ENCODE measurements around the gene NAA10.

The NAA10 gene

GRCh38 chrX:153885968-153886903 is 48.6 kb downstream of the NAA10 start, which contains the start of gene L1CAM:
Gene L1CAM (minus strand): TSS chrX:153886173. CDS start chrX:153875836, 10,337 bp downstream.
- no peak for DNase-seq

- DNase-seq: no peak
Measured at GRCh38 chrX:153885208-153885787, 49.5 kb downstream of the NAA10 start.

GRCh38 chrX:153884590-153884989 is 50.2 kb downstream of the NAA10 start:
- no peak for DNase-seq

GRCh38 chrX:153884136-153884535 is 50.7 kb downstream of the NAA10 start:
- no peak for DNase-seq

- no peak for DNase-seq
Measured at GRCh38 chrX:153883163-153883843, 51.5 kb downstream of the NAA10 start.

- DNase-seq: no peak
Measured at GRCh38 chrX:153882557-153882956, 52.3 kb downstream of the NAA10 start.

- peak in 4 of 51 donors; percentile 2 to 22 (median 16) for DNase-seq
Measured at GRCh38 chrX:153882086-153882498, 52.7 kb downstream of the NAA10 start.

- DNase-seq: no peak
Measured at GRCh38 chrX:153881281-153881680, 53.6 kb downstream of the NAA10 start.

GRCh38 chrX:153880440-153880815 is 54.4 kb downstream of the NAA10 start:
- DNase-seq: no peak

GRCh38 chrX:153879741-153880439 is 54.9 kb downstream of the NAA10 start:
- DNase-seq: no peak
